ENCODE measurements around the gene LRP1-AS. TPM values are rescaled to one million over a fixed set of nuclear protein-coding genes. Genes with fewer than 3 reads are reported as not detected.

The LRP1-AS gene
- not detected in 5 replicates for total RNA-seq (2022; extraction: Qiagen RNA extraction)

DNA sequence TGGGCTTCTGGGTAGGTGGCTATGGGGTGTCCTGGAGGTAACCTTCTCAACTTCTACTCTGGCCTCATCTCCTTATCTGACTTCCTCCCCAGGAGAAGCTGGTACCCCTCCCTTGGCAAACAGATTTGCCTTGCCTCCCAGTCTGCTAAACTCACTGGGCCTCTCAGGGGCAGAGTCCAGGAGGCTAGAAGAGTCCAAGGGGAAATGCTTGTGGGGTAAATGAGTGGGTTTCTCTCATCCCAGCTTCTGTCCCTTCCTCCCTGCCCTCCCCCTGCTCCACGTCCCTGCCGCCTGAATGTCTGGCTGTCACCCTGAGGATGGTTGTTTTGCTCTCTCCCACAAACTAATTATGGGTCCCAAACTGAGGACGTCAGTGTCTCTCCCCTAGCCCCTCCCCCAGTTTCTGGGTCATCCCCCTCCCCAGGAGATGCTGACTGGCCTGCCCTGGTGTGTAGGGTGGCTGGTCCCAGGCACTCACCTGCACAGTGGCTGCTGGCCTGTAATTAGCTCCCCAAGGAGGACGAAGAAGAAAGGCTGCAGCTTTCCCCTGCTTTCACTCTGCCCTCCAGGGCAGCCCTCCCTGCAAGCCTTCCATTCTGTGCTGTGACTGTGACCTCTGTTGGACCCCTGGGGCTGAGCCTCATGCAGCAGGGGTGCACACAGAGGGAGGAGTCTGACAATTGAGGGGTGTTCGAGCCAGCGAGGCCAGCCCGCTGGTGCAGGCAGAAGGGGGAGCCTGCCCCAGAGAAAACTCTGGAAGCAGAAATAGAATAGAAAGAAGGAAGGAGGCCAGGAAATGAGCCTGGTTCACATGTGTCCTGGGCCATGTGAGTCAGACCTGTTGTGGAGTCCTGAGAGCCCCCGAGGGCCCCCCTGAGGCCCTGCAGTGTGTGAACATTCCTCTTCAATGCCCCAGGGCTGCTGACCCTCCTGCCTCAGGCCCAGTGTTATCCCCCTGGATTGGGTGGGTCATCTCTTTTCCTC, at the start of gene LRP1-AS:
LRP1-AS (minus strand) TSS at position 659 of the 984 bp plus-strand sequence.

DNA sequence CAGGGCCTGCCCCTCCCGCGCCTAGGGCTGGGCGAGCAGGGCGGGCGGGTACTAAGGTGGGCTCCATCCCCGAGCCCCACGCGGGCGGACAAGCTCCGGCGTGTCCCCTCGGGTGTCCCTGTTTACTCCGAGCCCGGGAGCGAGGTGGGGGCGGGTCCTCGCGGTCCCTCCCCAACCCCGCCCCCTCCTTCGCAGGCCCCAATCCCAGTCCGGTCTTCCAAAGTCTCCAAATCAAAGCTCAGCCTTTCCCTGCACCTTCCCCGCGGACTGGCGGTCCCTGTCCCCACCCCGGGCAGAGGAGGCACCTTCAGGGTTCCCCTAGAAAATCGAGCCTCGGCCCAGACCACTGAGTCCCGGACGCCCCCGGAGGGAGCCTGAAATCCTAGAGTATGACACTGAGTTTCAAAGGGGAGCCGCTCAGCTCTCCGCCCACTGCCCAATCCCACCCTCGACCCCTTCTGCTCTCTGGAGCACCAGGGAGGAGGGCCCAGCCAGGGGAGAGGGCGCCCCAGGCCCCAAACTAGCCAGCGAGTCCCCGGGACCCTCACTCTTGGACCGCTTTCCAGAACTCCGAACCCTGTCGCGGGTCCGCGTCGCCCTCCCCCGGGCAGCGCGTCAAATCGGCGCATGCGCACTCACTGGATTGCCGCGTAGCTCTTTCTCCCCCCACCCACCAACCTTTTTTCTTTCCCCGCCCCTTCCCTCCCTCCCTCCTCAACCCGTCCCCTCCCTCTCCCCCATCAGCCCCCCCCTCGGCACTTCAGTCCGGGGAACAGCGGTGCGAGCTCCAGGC, 19.5 kb downstream of the LRP1-AS start, which contains the start of gene LRP1:
LRP1 (plus strand) TSS at position 758 of the 793 bp plus-strand sequence. CDS start 482 bp downstream, outside the sequence.

DNA sequence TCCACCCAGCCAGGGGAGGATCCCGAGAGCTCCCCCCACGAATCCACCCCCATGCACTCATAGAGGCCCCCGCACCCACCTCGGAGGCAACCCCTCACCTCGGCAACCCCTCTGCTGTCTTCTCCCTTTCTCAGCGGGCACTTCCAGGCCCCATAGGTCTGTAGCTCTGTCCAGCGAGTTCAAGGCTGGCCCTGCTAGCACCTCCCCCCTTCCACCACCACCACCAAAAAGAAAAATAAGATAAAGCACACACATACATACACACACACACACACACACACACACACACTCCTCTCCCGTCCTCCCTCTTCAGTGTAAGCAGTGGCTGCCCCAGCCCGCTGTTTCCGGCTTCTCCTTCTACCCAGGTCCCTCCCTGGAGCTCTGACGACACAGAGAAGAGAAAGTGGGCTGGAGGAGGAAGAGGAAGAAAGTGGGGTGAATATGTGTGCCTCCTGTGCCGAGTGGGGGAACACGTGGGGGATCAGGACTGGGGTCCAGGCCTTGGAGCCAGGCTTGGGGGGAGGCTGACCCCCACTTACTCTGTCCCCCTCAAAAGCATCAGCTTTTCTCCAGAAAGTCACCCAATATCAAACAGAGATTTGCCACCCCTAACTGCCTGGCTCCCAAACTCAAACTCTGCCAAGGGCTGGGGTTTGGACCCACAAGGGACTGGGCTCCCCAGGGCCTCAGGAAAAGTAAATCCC, 36.2 kb downstream of the LRP1-AS start, which contains the start of gene STAT6:
STAT6 (minus strand) TSS at position 332 of the 704 bp plus-strand sequence. CDS start 3,084 bp downstream, outside the sequence.

Other genes starting within 250 kb of the LRP1-AS start
- not detected in 5 replicates for gene SDR9C7, start 213.2 kb downstream of the LRP1-AS start, total RNA-seq (2022; extraction: Qiagen RNA extraction)
- gene RDH16, start 190.0 kb downstream of the LRP1-AS start, total RNA-seq (2022; extraction: Qiagen RNA extraction): 0.05 to 0.18 TPM (median 0.10 TPM) in 5 replicates
- gene ZBTB39, start 141.1 kb downstream of the LRP1-AS start, total RNA-seq (2022; extraction: Qiagen RNA extraction): 4.0 to 6.0 TPM (median 5.1 TPM) in 5 replicates
- gene TAC3, start 131.1 kb downstream of the LRP1-AS start, total RNA-seq (2022; extraction: Qiagen RNA extraction): 0.11 to 0.20 TPM (median 0.13 TPM) in 3 of 5 replicates, not detected in the others
- 0.09 to 0.41 TPM (median 0.22 TPM) in 5 replicates for gene MYO1A, start 97.5 kb downstream of the LRP1-AS start, total RNA-seq (2022; extraction: Qiagen RNA extraction)
- gene NEMP1, start 68.8 kb downstream of the LRP1-AS start, total RNA-seq (2022; extraction: Qiagen RNA extraction): 14.5 to 17.2 TPM (median 17.0 TPM) in 5 replicates
- gene NAB2, start 58.5 kb downstream of the LRP1-AS start, total RNA-seq (2022; extraction: Qiagen RNA extraction): 12.4 to 21.4 TPM (median 19.1 TPM) in 5 replicates
- 42.7 to 55.1 TPM (median 54.2 TPM) in 5 replicates for gene STAT6, start 36.3 kb downstream of the LRP1-AS start, total RNA-seq (2022; extraction: Qiagen RNA extraction)
- gene LRP1, start 19.1 kb downstream of the LRP1-AS start, total RNA-seq (2022; extraction: Qiagen RNA extraction): 15.9 to 22.7 TPM (median 18.3 TPM) in 5 replicates
- 4.1 to 6.2 TPM (median 5.4 TPM) in 5 replicates for gene NXPH4, start 69.2 kb upstream of the LRP1-AS start, total RNA-seq (2022; extraction: Qiagen RNA extraction)
- 123 to 141 TPM (median 136 TPM) in 5 replicates for gene SHMT2, start 82.1 kb upstream of the LRP1-AS start, total RNA-seq (2022; extraction: Qiagen RNA extraction)
- 0.33 to 0.47 TPM (median 0.42 TPM) in 5 replicates for gene STAC3, start 103.6 kb upstream of the LRP1-AS start, total RNA-seq (2022; extraction: Qiagen RNA extraction)

All from A549 treated with CORT108297 at 1 μM for 4 hours (cell line).